Measurements from ENCODE around the gene HHAT.

- TF ChIP-seq CTCF (IDR thresholded peaks at IDR 0.05; ENCODE audit: insufficient read depth, low read depth, low read length) (peak; percentile 5), EZH2 (IDR thresholded peaks at IDR 0.05; ENCODE audit: insufficient read depth, low read length) (no peak)
Measured at GRCh38 chr1:210696709-210697108, 368.0 kb downstream of the HHAT start.
